Liver (tissue), 3 donors: ENCODE measurements around the gene HES6.

Source experiments
- RAD21 ChIP-seq, 2 donors: IDR thresholded peaks; 2 replicates each; pipeline ENCODE4 v1.6.1; 2016; ENCODE audit warnings: antibody characterized with exemption in 2 of 2, mild to moderate bottlenecking in 2 of 2
- TAF1 ChIP-seq: conservative IDR thresholded peaks from 2 replicates; pipeline ENCODE4 v1.6.1; 2016; ENCODE audit warnings: antibody characterized with exemption, mild to moderate bottlenecking
- TF ChIP-seq, protein P1 (sequence below): fragments of 150-350 bp; IDR thresholded peaks from 2 replicates; pipeline ENCODE4 v1.5.1; 2017; ENCODE audit warnings: improper control_type of control experiment, low read depth, low read length; ENCODE audit not compliant: missing input control
- TF ChIP-seq, protein P2 (sequence below): IDR thresholded peaks from 2 replicates; pipeline ENCODE4 v1.6.1; 2016; ENCODE audit warnings: antibody characterized with exemption, mild to moderate bottlenecking
- TF ChIP-seq, protein P3 (sequence below): IDR thresholded peaks from 2 replicates; pipeline ENCODE4 v1.6.1; 2016; ENCODE audit warnings: antibody characterized with exemption
- donor health status: healthy.
- donor health status: healthy.

DNA sequence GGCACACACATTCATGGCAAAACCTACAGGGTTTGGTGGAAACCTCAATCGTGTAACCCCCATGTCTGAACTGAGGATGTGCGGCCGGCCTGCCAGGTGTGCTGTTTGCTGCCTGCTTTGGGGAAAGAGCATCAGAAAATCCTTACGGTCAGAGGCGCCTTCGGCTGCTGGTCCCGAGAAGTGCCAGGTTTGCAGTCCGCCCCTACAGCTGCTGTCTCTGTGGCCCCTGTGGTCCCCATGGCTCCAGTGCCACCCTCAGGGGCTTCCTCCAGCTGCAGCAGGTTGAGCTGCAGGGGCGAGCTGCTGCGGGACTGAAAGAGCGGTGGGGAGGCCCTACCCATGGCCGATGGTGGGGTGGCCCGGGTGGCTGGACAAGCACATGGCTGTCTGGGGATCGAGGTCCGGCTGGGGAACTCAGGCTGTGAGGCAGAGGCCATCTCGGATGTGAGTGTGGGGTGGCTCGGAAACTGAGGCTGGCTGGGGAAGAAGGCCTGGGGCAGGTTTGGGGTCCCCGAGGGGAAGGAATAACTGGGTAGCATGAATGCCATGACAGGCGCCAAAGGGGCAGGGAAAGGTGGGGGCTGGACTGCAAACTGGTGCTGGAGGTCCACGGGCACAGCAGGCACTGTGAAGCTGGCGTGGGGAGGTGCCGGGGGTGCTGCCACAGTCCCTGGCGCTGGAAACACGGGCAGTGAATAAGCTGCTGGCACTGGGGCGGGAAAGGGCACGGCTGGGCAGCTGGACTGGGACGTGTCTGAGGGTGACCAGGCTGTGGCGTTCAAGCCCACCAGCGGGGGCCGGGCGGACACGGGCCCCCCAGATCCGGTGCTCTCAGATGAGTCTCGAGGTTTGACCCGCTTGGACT lies 13.2 kb upstream of the HES6 start:
- TF ChIP-seq, protein P1, sequence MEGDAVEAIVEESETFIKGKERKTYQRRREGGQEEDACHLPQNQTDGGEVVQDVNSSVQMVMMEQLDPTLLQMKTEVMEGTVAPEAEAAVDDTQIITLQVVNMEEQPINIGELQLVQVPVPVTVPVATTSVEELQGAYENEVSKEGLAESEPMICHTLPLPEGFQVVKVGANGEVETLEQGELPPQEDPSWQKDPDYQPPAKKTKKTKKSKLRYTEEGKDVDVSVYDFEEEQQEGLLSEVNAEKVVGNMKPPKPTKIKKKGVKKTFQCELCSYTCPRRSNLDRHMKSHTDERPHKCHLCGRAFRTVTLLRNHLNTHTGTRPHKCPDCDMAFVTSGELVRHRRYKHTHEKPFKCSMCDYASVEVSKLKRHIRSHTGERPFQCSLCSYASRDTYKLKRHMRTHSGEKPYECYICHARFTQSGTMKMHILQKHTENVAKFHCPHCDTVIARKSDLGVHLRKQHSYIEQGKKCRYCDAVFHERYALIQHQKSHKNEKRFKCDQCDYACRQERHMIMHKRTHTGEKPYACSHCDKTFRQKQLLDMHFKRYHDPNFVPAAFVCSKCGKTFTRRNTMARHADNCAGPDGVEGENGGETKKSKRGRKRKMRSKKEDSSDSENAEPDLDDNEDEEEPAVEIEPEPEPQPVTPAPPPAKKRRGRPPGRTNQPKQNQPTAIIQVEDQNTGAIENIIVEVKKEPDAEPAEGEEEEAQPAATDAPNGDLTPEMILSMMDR, result no peak
- TF ChIP-seq TAF1, result no peak
- TF ChIP-seq, protein P2, sequence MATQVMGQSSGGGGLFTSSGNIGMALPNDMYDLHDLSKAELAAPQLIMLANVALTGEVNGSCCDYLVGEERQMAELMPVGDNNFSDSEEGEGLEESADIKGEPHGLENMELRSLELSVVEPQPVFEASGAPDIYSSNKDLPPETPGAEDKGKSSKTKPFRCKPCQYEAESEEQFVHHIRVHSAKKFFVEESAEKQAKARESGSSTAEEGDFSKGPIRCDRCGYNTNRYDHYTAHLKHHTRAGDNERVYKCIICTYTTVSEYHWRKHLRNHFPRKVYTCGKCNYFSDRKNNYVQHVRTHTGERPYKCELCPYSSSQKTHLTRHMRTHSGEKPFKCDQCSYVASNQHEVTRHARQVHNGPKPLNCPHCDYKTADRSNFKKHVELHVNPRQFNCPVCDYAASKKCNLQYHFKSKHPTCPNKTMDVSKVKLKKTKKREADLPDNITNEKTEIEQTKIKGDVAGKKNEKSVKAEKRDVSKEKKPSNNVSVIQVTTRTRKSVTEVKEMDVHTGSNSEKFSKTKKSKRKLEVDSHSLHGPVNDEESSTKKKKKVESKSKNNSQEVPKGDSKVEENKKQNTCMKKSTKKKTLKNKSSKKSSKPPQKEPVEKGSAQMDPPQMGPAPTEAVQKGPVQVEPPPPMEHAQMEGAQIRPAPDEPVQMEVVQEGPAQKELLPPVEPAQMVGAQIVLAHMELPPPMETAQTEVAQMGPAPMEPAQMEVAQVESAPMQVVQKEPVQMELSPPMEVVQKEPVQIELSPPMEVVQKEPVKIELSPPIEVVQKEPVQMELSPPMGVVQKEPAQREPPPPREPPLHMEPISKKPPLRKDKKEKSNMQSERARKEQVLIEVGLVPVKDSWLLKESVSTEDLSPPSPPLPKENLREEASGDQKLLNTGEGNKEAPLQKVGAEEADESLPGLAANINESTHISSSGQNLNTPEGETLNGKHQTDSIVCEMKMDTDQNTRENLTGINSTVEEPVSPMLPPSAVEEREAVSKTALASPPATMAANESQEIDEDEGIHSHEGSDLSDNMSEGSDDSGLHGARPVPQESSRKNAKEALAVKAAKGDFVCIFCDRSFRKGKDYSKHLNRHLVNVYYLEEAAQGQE, result no peak
- no peak for TF ChIP-seq RAD21 (IDR thresholded peaks at IDR 0.05)
- TF ChIP-seq, protein P3, sequence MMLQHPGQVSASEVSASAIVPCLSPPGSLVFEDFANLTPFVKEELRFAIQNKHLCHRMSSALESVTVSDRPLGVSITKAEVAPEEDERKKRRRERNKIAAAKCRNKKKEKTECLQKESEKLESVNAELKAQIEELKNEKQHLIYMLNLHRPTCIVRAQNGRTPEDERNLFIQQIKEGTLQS, result no peak
